ENCODE measurements around the gene KRTAP1-3.

- TF ChIP-seq ZBTB49 (tag by site-specific recombination; IDR thresholded peaks at IDR 0.05; ENCODE audit: low read depth), result no peak
- TF ChIP-seq CTCF (tag by site-specific recombination; IDR thresholded peaks at IDR 0.05), result no peak
- TF ChIP-seq ZBTB26 (tag by site-specific recombination; optimal IDR thresholded peaks at IDR 0.05), result no peak
- no peak for TF ChIP-seq REPIN1 (tag by site-specific recombination; IDR thresholded peaks at IDR 0.05; ENCODE audit: low read depth)
- TF ChIP-seq PATZ1 (tag by site-specific recombination; IDR thresholded peaks at IDR 0.05), result no peak
- no peak for TF ChIP-seq PRDM4 (tag by site-specific recombination; IDR thresholded peaks at IDR 0.05)
Measured at GRCh38 chr17:40992666-40993065, 42.0 kb downstream of the KRTAP1-3 start.

All from HEK293 (cell line).